Stimulated activated naive CD4-positive, alpha-beta T cell (primary cell): ENCODE measurements around the gene REXO4.
"Not testable (repeated sequence)": the region's sequence is repeated elsewhere in the genome, so short reads cannot be mapped to it uniquely, and the experiment has no call there.

ENCODE experiments used
- DNase-seq, 6 experiments: peaks; one replicate each; lab custom pipeline; 2025; lab: John Stamatoyannopoulos, UW

The REXO4 gene

DNA sequence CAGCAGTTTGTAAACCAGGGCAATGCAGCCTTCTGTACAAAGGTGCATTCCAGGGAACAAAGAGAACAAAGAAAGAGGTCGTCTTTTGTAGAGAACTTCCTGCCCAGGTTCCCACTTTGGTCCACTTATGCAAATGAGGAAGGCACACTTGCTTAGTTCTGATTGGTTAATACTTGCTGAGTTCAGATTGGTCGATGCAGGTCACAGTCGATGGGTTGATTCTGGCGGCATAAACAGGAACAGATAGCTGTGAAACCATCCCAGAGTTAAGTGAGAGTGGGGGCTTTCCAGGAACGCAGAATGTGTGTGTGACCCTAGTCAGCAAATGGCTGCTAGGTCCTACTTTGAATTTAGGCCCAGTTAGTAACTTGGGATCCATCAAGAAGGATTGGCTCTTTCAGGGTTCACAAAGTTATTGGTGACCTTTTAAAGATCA lies 2.6 kb upstream of the REXO4 start:
- DNase-seq = no peak

DNA sequence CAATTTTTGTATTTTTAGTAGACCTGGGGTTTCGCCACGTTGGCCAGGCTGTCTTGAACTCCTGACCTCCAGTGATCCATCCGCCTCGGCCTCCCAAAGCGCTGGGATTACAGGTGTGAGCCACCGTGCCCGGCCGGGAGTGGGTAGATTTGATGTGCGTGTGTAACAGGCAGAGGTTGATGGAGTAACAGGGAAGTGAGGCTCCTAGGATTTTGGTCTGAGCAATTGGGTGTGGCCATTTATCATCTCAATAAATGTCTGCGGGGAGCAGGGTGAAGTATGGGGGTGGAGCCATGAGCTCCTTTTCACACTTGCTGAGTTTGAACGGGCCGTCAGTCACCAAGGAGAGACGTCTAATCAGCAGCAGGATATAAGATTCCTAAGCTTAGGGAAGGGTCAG lies 1.2 kb upstream of the REXO4 start:
- DNase-seq = no peak

DNA sequence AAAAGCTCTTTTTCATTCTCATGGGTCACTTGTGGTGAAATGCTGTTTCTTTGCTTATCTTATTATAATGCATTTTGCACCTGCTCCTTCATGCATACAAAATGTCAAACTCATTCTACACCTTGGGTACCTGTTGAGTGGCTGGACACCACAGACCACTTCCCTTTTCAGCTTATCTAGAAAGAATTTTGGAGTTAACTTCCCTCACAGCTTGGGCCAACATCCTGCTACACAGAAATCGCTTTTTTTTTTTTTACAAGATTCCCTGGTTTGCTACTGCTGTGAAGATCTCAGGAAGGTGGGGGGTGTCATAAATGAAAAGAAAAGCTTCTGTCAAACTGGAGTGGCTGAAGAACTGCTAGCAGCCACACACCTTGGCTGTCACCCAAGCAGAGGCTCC lies 2.6 kb downstream of the REXO4 start:
- DNase-seq = no peak

DNA sequence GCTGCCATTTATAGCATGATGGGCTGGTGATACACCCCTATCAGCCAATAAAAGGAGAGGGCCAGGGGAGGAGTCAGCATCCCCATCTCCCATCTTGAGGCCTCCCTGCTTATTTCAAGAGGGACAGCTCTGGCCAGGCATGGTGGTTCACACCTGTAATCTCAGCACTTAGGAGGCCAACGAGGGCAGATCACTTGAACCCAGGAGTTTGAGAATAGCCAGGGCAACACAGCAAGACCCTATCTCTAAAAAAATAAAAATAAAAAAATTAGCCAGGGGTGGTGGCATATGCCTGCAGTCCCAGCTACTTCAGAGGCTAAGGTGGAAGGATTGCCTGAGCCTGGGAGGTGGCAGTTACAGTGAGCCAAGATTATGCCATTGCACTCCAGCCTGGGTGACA lies 9.8 kb downstream of the REXO4 start:
- no peak for DNase-seq

DNA sequence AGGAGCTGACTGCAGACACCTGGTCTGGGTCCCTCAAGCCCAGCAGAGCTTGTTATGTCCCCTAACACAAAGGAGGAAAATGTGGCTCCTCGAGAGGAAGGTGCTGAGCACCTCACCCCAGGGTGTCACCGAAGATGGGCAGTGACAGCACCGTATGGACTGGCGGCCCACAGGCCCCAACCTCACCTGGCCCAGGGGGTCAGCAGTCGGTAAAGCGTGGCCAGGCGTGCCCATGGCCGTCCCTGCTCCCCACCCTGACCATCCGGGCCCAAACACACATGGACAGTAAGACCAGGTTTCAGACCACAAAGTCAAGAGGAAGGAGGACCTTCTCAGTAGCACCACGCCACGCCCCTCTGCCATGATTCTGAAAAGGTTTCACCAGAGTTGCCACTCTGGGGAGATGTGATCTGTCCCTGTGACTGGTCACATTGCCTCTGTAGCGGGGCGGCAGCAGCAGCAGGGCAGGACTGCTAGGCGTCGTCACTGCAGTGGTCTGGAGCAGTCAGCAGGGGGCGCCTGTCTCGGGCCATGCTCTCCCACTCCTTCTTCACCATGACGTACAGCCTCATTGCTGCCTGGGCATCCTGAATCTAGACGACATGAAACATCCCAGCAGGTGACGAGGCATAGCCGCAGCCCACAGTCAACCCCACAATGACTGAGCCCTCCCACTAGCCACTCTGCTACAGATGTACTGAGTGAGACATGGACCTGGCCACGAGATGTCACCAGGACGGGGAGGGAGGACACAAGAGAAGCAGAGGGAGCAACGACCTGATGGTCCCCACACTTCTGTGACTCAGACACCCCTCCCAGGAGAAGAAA lies 11.1 kb downstream of the REXO4 start:
- DNase-seq = peak; percentile 50 to 75 (median 61)

DNA sequence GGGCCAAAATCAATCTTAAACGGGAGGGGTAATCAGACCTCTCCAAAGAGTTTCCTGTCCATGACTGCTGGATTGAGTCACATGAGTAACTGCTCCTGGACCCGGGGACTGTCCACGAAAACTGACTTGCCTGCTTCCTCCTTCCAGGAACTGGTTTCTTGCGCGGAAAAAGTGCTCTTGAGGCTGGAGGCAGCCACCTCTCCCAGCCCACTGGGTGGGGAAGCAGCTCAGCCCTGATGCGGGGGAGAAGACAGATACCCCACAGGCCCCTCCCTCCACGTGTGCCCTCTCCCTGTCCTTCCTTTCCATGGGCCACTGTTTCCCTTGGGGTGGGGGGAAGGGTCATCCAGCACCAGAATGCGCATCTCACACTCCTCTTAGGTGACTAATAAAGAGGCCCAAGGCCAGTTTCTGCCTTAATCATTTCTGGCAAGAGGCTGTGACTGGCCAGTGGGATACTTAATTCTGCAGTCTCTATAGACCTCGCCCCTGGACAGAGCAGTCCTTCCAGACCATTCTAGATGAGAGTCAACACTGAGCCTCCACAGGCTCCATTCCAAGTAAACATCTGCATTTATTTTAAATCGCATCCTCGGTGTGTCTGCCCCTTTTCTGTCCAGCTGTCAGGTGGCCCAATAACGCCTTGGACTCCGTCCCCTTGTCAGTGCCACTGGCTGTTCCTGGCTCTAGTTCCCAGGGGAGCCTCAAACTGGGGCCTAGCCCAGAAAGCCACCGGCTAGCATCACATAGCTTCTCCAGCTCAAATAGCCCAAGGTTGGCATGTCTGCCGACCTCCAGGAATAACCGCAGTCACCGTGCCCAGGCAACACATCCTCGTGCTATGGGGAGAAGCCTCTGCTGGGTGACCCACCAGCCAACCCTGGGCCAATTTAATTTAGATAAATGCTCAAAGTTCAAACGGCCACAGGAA lies 12.0 kb downstream of the REXO4 start:
- no peak for DNase-seq

DNA sequence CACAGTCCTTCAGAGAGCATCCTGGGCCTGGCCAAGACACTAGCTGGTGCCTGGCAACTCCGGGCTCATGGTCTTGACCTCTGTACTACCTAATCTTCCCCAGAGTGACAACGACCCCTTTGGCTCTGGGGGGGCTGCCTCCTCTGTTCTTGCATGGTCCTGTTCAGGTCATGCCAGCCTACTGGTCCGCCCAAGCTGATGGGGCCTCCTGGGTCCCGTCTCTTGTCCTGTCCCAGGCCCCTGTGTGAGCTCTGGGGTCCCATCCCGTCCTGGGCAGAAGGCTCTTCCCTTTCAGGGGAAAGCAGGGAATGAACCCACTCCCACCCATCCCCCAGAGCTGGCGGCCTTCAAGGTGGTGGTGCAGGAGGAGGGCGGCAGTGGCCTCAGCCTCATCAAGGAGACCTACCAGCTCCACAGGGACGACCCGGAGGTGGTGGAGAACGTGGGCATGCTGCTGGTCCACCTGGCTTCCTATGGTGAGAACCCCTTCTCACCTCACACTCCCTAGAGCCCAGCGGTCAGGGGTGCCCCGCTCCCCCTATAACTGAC lies 13.3 kb downstream of the REXO4 start:
- DNase-seq = no peak

DNA sequence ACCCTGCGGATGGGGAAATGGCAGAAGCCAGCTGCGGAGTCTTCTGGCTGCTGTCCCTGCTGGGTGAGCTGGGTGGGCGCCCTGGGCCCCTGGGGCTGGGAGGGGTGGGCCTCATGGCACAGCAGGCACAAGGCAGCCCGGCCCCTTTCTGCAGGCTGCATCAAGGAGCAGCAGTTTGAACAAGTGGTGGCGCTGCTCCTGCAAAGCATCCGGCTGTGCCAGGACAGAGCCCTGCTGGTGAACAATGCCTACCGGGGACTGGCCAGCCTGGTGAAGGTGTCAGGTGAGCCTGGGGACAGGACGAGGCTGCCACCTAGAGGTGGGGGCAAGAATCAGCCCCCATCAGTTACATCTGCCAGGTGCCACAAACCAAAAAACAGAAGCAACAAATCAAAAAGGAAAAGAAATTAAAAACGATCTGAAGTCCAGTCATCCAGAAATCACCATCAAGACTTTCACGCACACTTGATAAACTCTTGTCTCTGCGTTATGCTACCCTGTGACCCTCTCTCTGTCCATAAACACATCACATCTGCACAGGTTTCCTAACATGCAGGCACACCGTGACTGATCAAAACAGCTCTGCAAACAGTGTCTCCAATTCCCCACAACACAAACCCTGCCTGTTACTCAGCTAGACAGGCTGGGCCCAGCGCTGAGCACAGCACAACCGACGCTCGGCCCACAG lies 13.9 kb downstream of the REXO4 start:
- peak; percentile 18 to 57 (median 42) for DNase-seq

DNA sequence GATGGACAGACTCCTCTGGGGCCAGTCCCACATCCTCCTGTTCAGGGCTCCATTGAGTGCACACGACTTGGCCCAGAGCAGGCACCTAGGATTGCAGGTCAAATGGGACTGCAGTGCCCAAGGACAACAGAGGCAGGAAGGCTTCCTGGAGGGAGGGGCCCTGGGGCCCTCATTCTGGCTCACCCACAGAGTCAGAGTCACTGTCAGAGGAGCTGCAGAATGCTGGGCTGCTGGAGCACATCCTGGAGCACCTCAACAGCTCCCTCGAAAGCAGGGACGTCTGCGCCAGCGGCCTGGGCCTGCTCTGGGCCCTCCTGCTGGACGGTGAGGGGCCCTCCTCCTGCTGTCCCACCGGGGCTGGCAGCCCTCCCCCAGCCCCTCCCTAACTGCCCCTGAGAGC lies 15.1 kb downstream of the REXO4 start:
- DNase-seq = no peak

DNA sequence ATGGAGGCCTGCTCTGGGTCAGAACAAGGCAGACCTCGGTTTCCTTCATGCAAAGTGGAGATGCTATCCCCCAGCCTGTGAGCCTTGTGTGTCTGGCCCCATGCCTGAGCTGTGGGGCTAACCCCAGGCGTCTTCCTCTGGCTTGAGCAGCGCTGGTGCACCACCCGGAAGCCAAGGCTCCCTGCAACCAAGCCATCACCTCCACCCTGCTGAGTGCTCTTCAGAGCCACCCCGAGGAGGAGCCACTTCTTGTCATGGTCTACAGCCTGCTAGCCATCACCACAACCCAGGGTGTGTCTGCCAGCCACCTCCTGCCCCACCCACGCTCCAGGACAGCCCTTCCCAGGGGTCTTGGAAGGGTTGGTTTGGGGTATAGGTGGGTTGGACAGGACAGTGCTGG lies 16.2 kb downstream of the REXO4 start:
- no peak for DNase-seq

DNA sequence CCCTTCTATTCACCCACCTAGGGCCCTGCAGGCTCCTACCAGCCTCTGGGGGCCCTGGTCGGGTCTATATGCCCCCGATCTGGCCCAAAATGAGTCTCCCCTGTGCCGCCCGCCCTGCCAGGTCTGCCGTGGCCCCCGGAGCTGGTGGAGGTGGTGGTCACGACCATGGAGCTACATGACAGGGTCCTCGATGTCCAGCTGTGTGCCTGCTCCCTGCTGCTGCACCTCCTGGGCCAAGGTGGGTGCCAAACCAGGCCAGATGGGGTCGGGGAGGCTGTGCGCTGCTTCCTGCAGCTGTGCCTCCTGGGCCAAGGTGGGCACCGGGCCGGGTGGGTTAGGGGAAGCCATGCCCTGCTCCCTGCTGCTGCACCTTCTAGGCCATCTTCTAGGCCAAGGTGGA lies 17.5 kb downstream of the REXO4 start:
- DNase-seq = no peak

DNA sequence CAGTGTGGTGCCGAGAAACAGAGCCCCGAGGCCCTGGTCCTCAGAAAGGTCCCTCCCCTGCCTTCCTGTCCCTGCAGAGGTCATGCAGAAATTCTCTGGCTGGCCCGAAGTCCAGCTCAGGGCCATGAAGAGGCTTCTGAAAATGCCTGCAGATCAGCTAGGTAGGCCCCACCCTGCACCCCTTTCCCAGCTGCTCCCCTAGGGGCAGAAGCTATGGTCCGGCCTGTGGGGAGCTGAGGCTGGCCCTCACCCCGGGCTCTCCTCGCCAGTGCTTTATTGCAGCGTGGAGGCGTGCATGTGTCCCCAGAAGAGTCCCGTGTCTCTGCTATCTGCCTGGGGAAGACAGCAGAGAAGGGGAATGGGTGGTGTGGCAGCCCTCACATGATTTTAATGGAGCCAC lies 19.9 kb downstream of the REXO4 start:
- no peak for DNase-seq

DNA sequence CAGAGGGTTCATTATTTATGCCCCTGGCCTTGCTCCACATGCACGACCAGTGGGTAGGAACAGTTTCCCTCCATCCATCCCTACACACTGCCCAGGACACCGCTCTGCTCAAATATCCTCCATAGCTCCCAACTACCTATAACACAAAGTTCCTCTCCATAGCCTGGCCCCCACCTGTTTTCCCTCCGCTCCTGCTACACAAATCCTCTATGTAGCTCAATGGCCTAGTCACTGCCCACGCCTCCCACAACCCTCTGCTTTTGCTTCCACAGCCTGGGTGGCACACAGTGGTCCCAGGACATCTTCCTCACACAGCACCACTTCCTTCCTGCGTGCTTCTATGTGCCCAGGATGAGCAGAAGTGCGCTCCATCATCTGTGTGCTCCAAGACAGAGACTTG lies 20.4 kb downstream of the REXO4 start:
- no peak for DNase-seq

DNA sequence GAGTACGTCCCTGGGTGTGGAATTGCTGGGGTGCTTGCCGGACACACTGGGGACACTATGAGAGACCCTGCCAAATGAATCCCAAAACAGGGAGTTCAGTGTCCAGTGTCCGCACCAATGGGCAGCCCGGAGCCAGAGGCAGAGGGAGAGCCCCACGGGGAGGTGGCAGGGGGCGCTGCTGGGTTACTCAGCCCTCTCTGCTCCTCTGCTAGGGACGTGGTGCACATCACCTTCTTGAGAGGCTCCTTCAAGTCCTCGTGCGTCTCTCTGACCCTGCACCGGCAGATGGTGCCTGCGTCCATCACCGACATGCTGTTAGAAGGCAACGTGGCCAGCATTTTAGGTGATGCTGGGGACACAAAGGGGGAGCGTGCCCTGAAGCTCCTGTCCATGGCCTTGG lies 20.9 kb downstream of the REXO4 start:
- DNase-seq = no peak

DNA sequence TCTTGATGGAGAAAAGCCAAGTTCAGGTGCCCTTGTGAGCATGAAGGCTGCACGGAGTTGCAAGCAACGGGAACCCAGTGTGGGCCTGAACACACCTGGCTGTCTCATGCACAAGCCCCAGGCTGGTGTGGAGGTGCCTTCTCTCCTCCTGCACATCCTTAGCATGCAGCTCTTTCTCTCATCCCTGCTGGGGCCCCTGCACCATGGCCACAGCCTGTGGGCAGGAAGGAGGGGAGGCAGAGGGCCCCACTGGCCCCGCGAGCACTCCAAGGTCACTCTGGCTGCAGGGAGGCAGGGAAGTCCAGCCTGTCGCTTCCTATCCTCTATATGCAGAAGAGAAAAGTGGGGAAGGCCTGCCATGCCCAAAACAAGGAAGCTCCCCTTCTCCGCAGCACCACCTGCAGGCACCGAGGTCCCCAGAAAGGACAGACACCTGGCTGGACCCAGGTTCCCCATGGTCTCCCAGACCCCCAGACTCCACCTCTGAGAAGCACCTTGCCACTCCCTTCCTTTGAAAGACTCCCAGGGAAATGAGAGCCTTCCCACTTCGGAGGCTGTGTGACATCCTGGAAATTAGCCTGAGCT lies 23.0 kb downstream of the REXO4 start:
- DNase-seq = no peak

DNA sequence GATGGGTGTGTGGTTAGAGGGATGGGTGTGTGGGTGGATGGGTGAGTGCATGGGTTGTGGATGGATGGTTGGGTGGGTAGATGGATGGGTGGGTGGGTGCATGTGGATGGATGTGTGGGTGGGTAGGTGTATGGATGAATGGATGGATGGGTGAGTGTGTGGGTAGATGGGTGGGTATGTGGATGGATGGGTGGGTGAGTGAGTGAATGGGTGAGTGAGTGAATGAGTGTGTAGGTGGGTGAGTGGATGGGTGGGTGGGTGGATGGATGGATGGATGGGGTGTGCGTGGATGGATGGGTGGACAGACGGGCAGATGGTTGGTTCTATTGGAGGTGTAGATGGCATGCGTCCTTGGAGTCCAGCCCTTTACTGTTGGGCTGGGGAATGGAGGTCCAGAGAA lies 24.4 kb downstream of the REXO4 start:
- DNase-seq = no peak

DNA sequence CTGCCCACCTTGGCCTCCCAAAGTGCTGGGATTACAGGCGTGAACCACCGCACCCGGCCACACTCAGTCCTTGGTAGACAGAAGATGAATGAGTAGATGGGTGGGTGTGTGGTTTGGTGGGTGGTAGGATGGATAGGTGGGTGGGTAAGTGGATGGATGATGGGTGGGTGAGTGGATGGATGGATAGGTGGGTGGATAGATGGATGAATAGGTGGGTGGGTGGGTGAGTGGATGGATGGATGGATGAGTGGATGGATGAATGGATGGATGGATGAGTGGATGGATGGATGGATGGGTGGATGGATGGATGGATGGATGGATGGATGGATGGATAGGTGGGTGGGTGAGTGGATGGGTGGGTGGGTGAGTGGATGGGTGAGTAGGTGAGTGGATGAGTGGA lies 25.5 kb downstream of the REXO4 start:
- DNase-seq = not testable (repeated sequence)

DNA sequence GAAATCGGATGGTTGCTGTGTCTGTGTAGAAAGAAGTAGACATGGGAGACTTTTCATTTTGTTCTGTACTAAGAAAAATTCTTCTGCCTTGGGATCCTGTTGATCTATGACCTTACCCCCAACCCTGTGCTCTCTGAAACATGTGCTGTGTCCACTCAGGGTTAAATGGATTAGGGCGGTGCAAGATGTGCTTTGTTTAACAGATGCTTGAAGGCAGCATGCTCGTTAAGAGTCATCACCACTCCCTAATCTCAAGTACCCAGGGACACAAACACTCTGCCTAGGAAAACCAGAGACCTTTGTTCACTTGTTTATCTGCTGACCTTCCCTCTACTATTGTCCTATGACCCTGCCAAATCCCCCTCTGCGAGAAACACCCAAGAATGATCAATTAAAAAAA lies 26.4 kb downstream of the REXO4 start:
- DNase-seq = not testable (repeated sequence)

DNA sequence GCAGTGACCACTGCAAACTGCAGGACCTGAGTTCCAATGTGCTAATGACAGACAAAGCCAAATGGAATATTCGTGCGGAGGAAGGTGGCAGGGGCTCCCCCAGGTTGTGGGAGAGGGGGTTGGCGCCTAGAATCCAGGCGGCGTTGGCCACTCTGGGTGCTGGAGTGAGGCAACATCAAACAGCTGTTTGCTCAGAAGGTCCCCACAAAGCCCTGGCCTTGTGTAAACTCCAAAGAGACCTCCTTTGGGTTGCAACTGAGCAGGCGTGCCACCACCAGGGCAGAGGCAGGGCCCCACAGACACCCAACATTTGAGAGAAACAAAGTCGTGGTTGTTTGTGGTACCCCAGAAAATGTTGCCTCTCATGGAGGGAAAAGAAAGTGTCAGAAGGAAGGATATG lies 27.1 kb downstream of the REXO4 start:
- no peak for DNase-seq

DNA sequence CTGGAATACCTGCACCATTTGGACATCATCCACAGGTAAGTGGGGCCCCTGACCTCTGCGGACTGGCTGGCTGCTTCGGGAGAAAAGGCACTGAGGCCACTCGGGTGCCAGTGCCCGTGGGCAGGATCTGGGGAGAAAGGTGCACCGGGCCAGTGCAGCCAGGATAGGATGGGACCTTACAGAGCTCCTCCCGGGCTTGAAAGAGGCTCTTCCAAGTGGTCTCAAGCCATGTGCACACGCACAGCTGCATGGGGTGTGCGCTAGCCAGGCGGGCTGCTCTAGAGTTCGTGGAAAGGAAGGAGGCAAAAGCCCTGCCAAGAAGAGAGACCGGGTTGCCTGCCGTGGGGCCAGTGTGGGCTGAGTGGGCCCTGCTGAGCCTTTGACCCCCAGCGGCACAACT lies 28.2 kb downstream of the REXO4 start:
- DNase-seq = no peak

DNA sequence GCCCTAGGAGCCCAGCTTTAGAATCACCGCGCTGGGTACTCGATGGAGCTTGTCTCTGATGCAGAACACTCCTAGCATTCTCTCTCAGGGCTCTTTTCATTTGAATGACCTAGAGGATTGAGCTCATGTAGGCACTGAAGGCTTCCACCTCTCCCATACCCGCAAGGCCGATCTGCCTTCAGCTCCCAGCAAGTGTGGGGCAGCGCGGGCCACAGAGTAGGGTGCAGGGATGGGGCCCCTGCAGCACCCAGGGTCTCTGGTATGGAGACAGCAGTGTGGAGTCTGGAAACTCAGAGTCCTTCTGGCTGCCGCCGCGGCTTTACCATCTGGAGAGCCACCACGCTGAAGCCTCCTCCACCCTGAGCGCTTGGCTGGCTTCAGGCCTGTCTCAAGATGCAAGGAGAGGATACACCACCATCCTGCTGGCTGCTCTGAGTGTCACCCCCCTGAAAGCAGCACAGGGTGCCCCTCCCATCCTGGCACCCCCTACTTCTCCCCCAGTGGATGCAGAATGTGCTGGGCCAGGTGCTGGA lies 28.7 kb downstream of the REXO4 start:
- DNase-seq = no peak

DNA sequence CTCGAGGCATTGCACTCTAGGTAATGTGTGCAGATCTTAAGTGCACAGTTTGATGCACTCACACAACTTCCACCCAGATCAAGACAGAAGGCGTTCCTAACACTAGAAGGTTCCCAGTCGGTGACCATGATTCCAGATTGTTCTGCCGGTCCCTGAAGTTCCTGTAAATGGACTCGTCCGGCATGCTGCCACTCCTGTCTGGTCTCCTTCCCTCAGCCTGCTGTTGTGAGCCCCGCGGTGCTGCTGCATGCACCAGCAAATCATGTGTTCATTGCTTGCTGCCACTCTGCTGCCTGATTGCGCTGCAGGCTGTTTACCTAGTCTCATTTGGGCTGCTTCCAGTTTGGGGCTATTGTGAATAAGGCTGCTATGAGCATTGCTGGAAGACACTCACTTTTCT lies 30.1 kb downstream of the REXO4 start:
- no peak for DNase-seq
